Aorta (tissue), 5 donors: ENCODE results near the gene CGRRF1. TPM values are rescaled to one million over a fixed set of nuclear protein-coding genes. Genes with fewer than 3 reads are reported as not detected.
A peak's percentile ranks its signal among the peaks of the same experiment; 100 is the strongest.

ENCODE experiments used
- ATAC-seq: fragments of 200-7000 bp; cut with Tn5 transposase; one replicate; pipeline ENCODE4 v1.9.1; 2022; ENCODE audit warnings: moderate library complexity; ENCODE audit not compliant: low FRiP score
- DNase-seq, 2 donors: peaks; one replicate each; pipeline ENCODE4 v3.0.0-alpha.2; 2020
- H3K27ac ChIP-seq, 2 donors: one replicate each; pipeline ENCODE4 v1.5.1; 2013; ENCODE audit warnings: low read length in 2 of 2, mild to moderate bottlenecking in 2 of 2, moderate library complexity in 2 of 2, control low read depth in 1 of 2, inconsistent platforms in 1 of 2, low read depth in 1 of 2
- H3K27me3 ChIP-seq, 2 donors: one replicate each; pipeline ENCODE4 v1.6.1; 2013; ENCODE audit warnings: control low read depth in 1 of 2, low read length in 1 of 2, mild to moderate bottlenecking in 1 of 2, moderate library complexity in 1 of 2; ENCODE audit not compliant: insufficient read depth in 2 of 2, control insufficient read depth in 1 of 2
- H3K36me3 ChIP-seq, 2 donors: one replicate each; pipeline ENCODE4 v1.6.1; 2013; ENCODE audit warnings: control low read depth in 1 of 2, low read length in 1 of 2, mild to moderate bottlenecking in 1 of 2; ENCODE audit not compliant: insufficient read depth in 2 of 2, control insufficient read depth in 1 of 2
- H3K4me1 ChIP-seq, 2 donors: one replicate each; pipeline ENCODE4 v1.6.1; 2013; ENCODE audit warnings: low read length in 2 of 2, control low read depth in 1 of 2, mild to moderate bottlenecking in 1 of 2, moderate library complexity in 1 of 2; ENCODE audit not compliant: insufficient read depth in 2 of 2, control insufficient read depth in 1 of 2
- H3K4me3 ChIP-seq, 2 donors: one replicate each; pipeline ENCODE4 v1.5.1; 2013; ENCODE audit warnings: low read length in 2 of 2, control low read depth in 1 of 2, mild to moderate bottlenecking in 1 of 2
- H3K9me3 ChIP-seq: one replicate; pipeline ENCODE4 v1.6.1; 2013; ENCODE audit warnings: mild to moderate bottlenecking, low read length; ENCODE audit not compliant: control insufficient read depth
- WGBS, 2 donors: extraction: QIAGEN DNeasy Blood & Tissue Kit; methylation state at CpG; one replicate each; pipeline ENCODE4 v1.1.7; 2013; 5-methylcytosine and 5-hydroxymethylcytosine counted together
- intact Hi-C, 2 donors: fragments of 100-400 bp; cut with DNase I; formaldehyde crosslinking; loops; one replicate each; pipeline versions ENCODE4 v1.14.2 to v1.15.0; 2022
- polyA plus RNA-seq, 2 donors: library from polyadenylated mRNA; stranded (reverse); fragments of 200-250 nt; gene quantifications; one replicate each; pipeline ENCODE4 v1.2.3, GENCODE V29; 2013
- total RNA-seq, 2 donors: library from RNA; stranded (reverse); fragmentation: NEBNext Ultra II Directional; extraction: Animal tissue kit (Norgen Biotek cat#: 25700); gene quantifications; one replicate each; pipeline ENCODE4 v1.2.1, GENCODE V29; 2021
- donor health status: healthy with polysubstance abuse.
- donor health status: Bipolar disorder and iron deficiency.
- donor health status: DM: no; HTN: no; CAD: no.
- donor health status: DM: no; HTN: no; CAD: no.
- donor health status: DM: yes; HTN: yes; CAD: no.

The CGRRF1 gene
- total and polyA plus RNA-seq, 4 donors: 18.7 to 25.4 (median 20.6) TPM

DNA sequence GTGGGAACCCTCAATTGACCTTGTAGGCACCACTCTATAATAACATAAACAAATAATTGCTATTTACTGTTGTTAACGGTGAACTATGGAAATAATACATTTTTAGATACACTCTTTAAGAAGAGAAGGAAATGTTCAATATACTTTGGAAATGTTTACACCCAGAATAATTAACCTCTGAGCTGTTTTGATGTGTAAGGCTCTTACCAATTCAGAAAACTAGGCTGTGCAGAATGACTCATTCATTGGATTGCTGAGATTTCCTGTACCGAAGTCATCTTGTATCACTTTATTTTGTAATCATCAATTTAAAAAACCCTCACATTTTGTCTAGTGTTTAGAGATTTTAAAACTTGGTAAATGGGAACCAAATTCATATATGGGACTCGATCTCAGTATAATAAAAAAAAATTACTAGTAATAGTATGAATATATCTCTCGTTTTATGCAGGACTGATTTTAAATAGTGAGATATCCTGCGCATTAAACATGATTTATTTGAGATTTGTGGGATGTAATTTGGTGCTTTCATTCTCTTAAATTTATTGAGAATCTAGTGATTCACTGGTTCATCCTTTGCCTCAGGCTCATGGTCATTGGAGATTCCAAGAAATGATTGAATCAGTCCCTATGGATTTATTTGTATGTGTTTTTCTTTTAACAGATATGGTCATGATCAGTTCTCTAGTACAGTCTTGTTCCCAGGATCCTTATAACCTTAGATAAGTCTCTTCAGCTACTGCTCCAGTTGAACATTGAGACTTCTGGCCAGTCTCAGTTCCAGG, 61.1 kb downstream of the CGRRF1 start:
- Histone ChIP-seq H3K36me3 (no peaks in the 10 kb centered on the region), H3K4me3 (peak overlapping the region; percentile 16 to 94), H3K9me3 (no peaks in the 10 kb centered on the region), H3K27ac (no peak overlapping the region), H3K27me3 (no peaks in the 10 kb centered on the region), H3K4me1 (peaks cover 2 to 14% of the 10 kb centered on the region in 2 donors)
- WGBS, 2 donors: 52 to 53% methylated on average over 5 of the region's 5 CpGs
- intact Hi-C loops: loop anchor here in 1 of 2 donors (10.0 kb wide), 1 partner anchor 74 kb away; no protein-coding TSS in a partner anchor
- no peak for ATAC-seq
- DNase-seq: no peak

DNA sequence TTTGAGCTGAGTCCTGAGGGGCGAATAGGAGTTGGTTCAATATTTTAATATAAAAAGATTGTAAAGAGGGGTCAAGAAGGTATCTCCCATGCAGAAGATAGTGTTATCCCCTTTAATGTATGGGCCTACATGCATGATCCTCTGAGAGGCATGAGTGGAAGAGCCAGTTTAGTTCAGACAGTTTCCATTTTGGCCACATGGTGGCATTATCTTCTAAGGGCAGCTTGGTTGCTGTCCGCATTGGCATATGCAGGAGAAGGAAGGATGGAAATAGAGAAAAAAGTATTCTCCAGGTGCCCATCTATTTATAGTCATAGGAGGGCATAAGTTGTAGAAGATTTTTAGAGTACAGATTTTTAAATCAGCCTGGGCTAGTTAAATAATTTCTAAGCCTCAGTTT, 62.6 kb downstream of the CGRRF1 start:
- no peak for ATAC-seq
- DNase-seq: no peak
- H3K27ac ChIP-seq: no peak overlapping the region
- no peaks in the 10 kb centered on the region for H3K27me3 ChIP-seq
- no peak overlapping the region for H3K4me3 ChIP-seq
- H3K36me3 ChIP-seq: no peaks in the 10 kb centered on the region
- WGBS, 2 donors: 95 to 98% methylated on average over 2 of the region's 2 CpGs
- peaks cover 6 to 14% of the 10 kb centered on the region in 2 donors for H3K4me1 ChIP-seq
- intact Hi-C loops: loop anchor here in 1 of 2 donors (10.0 kb wide), 1 partner anchor 72 kb away; no protein-coding TSS in a partner anchor
- no peaks in the 10 kb centered on the region for H3K9me3 ChIP-seq

DNA sequence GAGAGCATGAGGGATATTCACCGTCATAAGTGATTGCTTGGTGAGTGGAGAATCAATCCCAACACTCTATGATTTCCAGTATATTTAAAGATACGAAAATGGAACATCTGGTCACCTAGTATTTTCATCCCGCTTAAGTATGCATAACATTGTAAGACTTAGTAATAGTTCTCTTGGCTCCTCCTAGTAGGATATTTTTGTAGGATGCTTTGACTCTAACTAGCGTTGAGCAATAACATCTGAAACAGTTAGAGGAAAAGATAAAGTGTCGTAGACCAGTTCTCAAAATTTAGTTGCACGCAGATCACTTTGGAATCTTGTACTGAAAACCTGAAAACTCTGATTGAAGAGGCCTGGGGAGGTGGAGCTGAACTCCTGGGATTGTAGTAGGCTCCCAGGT, 64.8 kb downstream of the CGRRF1 start:
- peak overlapping the region in 1 of 2 donors; percentile 24 for H3K4me3 ChIP-seq
- H3K27ac ChIP-seq: peak overlapping the region in 1 of 2 donors; percentile 86
- H3K36me3 ChIP-seq: peaks cover 0 to 2% of the 10 kb centered on the region in 2 donors
- peaks cover 6 to 19% of the 10 kb centered on the region in 2 donors for H3K4me1 ChIP-seq
- 31 to 40% methylated on average over 6 of the region's 6 CpGs for WGBS, 2 donors
- DNase-seq (no peak), ATAC-seq (no peak)
- no peaks in the 10 kb centered on the region for H3K9me3 ChIP-seq
- intact Hi-C loops: loop anchor here in 1 of 2 donors (10.0 kb wide), 1 partner anchor 70 kb away; no protein-coding TSS in a partner anchor
- H3K27me3 ChIP-seq: no peaks in the 10 kb centered on the region

GRCh38 chr14:54577494-54577893, 67.8 kb downstream of the CGRRF1 start:
- Histone ChIP-seq H3K9me3 (no peaks in the 10 kb centered on the region), H3K36me3 (peaks cover 0 to 2% of the 10 kb centered on the region in 2 donors), H3K4me1 (peaks cover 10 to 21% of the 10 kb centered on the region in 2 donors), H3K4me3 (no peak overlapping the region), H3K27ac (peak overlapping the region in 1 of 2 donors; percentile 3), H3K27me3 (no peaks in the 10 kb centered on the region)
- DNase-seq (no peak), ATAC-seq (no peak)
- intact Hi-C loops: loop anchor here in 1 of 2 donors (10.0 kb wide), 1 partner anchor 67 kb away; no protein-coding TSS in a partner anchor
- WGBS, 2 donors: 83 to 85% methylated on average over 6 of the region's 6 CpGs

DNA sequence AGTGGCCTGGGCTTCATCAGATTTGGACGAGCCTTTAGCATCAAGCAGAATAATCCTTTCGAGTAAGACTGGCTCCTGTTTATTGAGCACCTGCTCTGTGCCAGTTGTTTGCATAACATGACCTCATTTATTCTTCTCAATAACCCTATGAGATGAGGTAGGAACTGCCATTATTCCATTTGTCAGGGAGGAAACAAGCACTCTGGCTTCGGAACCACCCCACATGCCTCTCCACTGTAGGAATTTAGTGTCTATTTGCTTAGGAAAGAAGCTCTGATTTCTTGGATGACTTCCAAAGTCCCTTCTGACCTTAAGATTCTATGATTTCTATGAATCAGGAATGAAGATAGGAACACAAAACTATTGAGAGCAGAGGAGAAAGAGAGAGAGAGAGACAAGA, 68.3 kb downstream of the CGRRF1 start:
- DNase-seq (no peak), ATAC-seq (no peak)
- Histone ChIP-seq H3K36me3 (peaks cover 0 to 2% of the 10 kb centered on the region in 2 donors), H3K4me3 (no peak overlapping the region), H3K27me3 (no peaks in the 10 kb centered on the region), H3K9me3 (no peaks in the 10 kb centered on the region), H3K27ac (peak overlapping the region; percentile 16 to 59), H3K4me1 (peaks cover 10 to 21% of the 10 kb centered on the region in 2 donors)
- intact Hi-C loops: loop anchor here in 1 of 2 donors (10.0 kb wide), 1 partner anchor 67 kb away; no protein-coding TSS in a partner anchor
- WGBS, 2 donors: 26 to 35% methylated on average over 3 of the region's 3 CpGs

GRCh38 chr14:54579621-54580020, 69.9 kb downstream of the CGRRF1 start:
- H3K27ac ChIP-seq: no peak overlapping the region
- no peak overlapping the region for H3K4me3 ChIP-seq
- H3K27me3 ChIP-seq: no peaks in the 10 kb centered on the region
- intact Hi-C loops: loop anchor here (5.0 to 10.0 kb wide), 2 partner anchors 43 to 65 kb away; no protein-coding TSS in a partner anchor
- peaks cover 9 to 14% of the 10 kb centered on the region in 2 donors for H3K4me1 ChIP-seq
- no peak for DNase-seq
- peaks cover 0 to 2% of the 10 kb centered on the region in 2 donors for H3K36me3 ChIP-seq
- no peak for ATAC-seq
- no peaks in the 10 kb centered on the region for H3K9me3 ChIP-seq
- 1 to 3% methylated on average over 1 of the region's 1 CpG for whole genome bisulfite sequencing, 2 donors

DNA sequence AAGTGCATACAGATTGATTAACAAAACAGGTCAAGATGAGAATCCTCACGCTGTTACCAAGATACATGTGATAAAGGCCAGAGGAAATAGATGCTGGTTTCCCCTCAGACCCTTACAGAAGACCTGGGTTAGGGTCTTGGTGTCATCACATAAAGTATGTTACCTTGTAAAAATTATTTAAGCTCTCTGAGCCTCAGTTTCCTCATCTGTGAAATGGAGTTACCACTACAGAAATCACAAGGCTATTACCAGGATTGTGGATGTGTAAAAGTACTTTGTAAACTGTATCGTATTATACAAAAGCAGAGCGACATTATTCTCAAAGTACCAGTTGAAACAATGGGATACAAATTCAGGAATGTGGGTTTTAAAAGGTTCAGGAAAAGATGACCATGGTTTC, 71.2 kb downstream of the CGRRF1 start:
- intact Hi-C loops: loop anchor here in 1 of 2 donors (5.0 kb wide), 1 partner anchor 41 kb away; no protein-coding TSS in a partner anchor
- H3K27ac ChIP-seq: peak overlapping the region in 1 of 2 donors; percentile 18

DNA sequence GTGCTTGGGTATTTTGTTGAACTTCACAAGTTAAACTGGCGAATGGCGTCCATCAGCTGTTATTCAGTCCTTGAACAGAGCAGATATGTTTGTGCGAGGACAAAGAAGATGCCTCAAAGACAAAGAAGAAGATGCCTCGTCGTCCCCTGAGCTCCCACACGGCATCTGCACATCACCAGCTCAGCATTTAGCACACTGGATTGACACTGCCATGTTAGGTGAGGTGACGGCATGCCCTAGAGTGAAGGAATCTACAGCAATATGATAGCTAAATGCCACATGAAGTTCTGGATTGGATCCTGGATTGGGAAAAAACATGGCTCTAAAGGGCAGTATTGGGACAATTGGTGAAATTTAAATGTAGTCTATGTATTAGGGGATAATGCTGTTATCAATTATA, 72.6 kb downstream of the CGRRF1 start:
- no peak for ATAC-seq
- H3K9me3 ChIP-seq: no peaks in the 10 kb centered on the region
- peaks cover 5 to 8% of the 10 kb centered on the region in 2 donors for H3K4me1 ChIP-seq

More for the DNA sequence above, 71.2 kb downstream of the CGRRF1 start:
- no peak for ATAC-seq
- Histone ChIP-seq H3K4me1 (peaks cover 8 to 9% of the 10 kb centered on the region in 2 donors), H3K36me3 (peaks cover 0 to 2% of the 10 kb centered on the region in 2 donors), H3K4me3 (no peak overlapping the region), H3K27me3 (no peaks in the 10 kb centered on the region), H3K9me3 (no peaks in the 10 kb centered on the region)
- DNase-seq: no peak
- 96 to 98% methylated on average over 3 of the region's 3 CpGs for WGBS, 2 donors

More for the DNA sequence above, 72.6 kb downstream of the CGRRF1 start:
- Histone ChIP-seq H3K36me3 (peaks cover 0 to 2% of the 10 kb centered on the region in 2 donors), H3K4me3 (no peak overlapping the region), H3K27me3 (no peaks in the 10 kb centered on the region), H3K27ac (no peak overlapping the region)
- DNase-seq: no peak
- intact Hi-C loops: loop anchor here in 1 of 2 donors (5.0 kb wide), 1 partner anchor 40 kb away; no protein-coding TSS in a partner anchor
- 87 to 88% methylated on average over 7 of the region's 7 CpGs for WGBS, 2 donors
